OCI-LY7 (cell line): ENCODE measurements around the gene MTCH2.
"Not testable (repeated sequence)": the region's sequence is repeated elsewhere in the genome, so short reads cannot be mapped to it uniquely, and the experiment has no call there.

Experiments used
- EZH2phosphoT487 ChIP-seq: fragments of 200-600 bp; sonication (generic); IDR thresholded peaks from 2 replicates; pipeline ENCODE4 v1.6.1; 2018; ENCODE audit warnings: low read depth, borderline replicate concordance, mild to moderate bottlenecking, mixed run types, antibody characterized with exemption, low read length, moderate library complexity, mixed read lengths
- TF ChIP-seq, protein P1 (sequence below): fragments of 200-600 bp; sonication (generic); conservative IDR thresholded peaks from 2 replicates; pipeline ENCODE4 v1.5.1; 2014; ENCODE audit warnings: mild to moderate bottlenecking, antibody characterized with exemption, low read length, moderate library complexity, mixed read lengths

GRCh38 chr11:47664936-47665335 is 22.6 kb upstream of the MTCH2 start:
- TF ChIP-seq, protein P1, sequence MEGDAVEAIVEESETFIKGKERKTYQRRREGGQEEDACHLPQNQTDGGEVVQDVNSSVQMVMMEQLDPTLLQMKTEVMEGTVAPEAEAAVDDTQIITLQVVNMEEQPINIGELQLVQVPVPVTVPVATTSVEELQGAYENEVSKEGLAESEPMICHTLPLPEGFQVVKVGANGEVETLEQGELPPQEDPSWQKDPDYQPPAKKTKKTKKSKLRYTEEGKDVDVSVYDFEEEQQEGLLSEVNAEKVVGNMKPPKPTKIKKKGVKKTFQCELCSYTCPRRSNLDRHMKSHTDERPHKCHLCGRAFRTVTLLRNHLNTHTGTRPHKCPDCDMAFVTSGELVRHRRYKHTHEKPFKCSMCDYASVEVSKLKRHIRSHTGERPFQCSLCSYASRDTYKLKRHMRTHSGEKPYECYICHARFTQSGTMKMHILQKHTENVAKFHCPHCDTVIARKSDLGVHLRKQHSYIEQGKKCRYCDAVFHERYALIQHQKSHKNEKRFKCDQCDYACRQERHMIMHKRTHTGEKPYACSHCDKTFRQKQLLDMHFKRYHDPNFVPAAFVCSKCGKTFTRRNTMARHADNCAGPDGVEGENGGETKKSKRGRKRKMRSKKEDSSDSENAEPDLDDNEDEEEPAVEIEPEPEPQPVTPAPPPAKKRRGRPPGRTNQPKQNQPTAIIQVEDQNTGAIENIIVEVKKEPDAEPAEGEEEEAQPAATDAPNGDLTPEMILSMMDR: not testable (repeated sequence)
- TF ChIP-seq EZH2phosphoT487: not testable (repeated sequence)
